ENCODE data around the gene GIT2.
"Not testable (repeated sequence)": the region's sequence is repeated elsewhere in the genome, so short reads cannot be mapped to it uniquely, and the experiment has no call there.

GIT2 gene

GRCh38 chr12:110004598-110004997 is 8.4 kb upstream of the GIT2 start:
- DNase-seq, result no peak

- DNase-seq, result no peak
Observed at GRCh38 chr12:110002676-110003515, 6.7 kb upstream of the GIT2 start.

DNA sequence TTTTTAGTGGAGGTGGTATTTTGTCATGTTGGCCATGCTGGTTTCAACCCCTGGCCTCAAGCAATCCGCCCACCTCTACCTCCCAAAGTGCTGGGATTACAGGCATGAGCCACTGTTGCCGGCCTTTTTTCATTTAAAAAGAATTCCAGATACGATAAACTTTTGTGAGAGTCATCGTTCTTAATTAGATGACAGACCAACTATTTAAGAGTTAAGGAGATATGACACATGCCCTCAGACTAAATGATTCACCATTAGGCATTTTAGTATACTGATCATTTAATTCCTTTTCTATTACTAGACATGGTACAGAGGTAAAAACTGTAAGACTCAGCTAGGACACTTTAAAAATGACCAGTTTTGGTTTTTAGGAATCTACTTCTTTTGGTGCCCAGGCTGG is 5.4 kb upstream of the GIT2 start:
- no peak for DNase-seq

DNA sequence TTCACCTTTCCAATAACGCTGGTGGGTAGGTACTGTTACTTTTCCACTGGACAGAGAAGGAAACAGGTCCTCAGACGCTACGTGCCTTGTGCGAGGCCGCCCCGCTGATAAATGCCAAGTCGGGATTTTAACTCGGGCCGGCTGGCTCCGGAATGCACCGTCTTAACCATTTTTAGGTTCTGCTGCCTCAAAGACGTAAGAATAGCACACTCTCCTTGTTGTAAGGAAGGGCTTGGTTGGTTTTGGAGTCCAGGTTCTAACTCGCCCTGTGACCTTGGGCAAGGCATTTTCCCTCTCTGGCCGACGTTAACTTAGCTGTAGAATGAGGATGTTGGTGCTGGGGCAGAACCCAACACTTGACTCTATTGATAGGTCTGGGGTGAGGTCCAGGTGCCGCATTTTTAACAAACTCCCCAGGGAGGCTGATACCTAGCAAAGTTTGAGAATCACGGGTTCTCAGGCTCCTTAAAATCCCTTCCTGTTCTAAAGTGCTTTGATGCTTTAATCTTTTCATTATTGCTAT is 3.9 kb upstream of the GIT2 start:
- DNase-seq, result peak; percentile 25 to 35

GRCh38 chr12:109999649-109999971 is 3.4 kb upstream of the GIT2 start:
- no peak for DNase-seq

DNA sequence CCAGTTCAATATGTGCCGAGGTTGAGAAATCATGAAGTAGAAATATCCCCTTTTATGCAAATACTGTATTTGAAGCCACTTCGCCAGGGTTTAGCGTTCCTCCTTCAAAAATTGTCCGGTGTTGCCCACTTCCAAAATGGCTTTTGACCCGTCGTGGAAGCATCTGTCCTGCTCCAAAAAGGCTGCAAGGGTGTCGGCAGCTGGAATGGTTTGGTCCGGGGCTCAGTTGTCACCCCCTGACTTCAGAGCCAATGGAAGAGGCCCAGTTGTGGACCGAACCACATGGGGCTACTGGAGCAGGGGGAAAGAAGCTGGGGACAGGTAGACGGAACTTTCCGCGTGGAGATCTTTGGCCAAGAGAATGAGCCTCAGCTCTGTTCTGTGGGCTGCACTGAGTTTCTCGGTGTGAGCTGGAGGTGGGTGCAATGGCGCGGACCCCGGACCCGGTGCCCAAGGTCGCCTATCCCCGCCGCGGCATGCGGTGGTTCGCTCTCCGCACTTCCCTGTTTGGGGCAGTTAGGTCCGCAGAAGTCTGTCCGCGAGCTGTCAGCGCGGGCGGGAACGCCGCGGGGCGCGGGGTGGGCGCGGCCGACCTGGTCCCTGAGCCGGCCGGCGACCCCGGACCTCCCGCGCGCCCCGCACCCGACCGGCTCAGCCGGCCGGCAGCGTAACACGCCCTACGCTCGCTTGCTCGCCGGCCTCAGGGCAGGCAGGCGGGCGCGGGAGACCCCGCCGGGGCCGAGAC is 2.9 kb upstream of the GIT2 start, which contains the start of gene ANKRD13A:
TSS of gene ANKRD13A (plus strand) at position 527 of the 745 bp plus-strand sequence. CDS start 259 bp downstream, outside the sequence.
- DNase-seq, result peak; percentile 93

DNA sequence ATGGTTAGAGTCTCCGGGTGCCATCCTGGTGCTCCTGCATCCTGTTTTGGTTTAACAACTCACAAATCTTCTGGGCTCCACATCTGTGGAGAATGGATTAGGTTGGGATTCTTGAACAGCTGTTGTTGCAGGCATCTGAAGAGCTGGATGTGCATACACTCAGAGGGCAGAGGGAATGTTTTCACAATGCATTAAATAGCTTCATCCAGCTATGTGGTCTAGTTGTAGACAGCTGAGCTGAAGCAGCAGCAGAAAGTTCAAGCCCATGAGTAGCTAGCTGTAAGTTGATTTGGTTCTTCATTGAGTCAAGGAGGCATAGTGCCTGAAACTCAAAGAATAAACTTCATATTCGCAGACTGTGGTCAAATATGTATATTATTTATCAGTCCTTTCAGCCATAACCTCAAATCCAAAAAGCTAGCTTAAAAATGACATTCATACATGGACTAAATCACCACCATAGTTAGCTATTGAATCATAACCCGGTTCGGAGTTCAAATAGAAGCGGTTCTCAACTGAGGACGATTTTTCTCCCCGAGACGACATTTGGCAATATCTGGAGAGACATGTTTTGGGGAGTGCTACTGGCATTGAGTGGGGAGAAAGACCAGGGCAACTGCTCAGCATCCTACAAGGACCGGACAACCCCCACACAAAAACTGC is 2.2 kb upstream of the GIT2 start:
- no peak for DNase-seq

GRCh38 chr12:109997393-109997792 is 1.2 kb upstream of the GIT2 start:
- DNase-seq, result no peak

GRCh38 chr12:109996483-109996853 is 300 bp upstream of the GIT2 start:
- no peak for DNase-seq

DNA sequence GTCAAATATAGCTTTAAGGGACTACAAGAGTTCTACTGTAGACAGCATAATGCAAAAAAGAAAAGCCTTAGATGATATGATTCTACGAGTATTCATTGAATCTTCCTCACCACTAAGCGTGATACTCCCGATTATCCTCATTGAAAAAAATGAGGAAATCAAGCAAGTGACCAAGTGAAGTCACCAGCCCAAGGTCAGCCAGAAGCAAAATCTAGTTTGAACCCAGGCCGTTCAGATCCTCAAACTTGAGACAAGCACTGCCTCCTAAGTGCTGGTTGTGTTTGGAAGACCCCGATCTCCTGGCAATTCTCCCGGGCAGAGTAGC is 845 bp downstream of the GIT2 start:
- DNase-seq, result no peak

GRCh38 chr12:109994401-109995175 is 1.6 kb downstream of the GIT2 start:
- DNase-seq, result peak; percentile 59

DNA sequence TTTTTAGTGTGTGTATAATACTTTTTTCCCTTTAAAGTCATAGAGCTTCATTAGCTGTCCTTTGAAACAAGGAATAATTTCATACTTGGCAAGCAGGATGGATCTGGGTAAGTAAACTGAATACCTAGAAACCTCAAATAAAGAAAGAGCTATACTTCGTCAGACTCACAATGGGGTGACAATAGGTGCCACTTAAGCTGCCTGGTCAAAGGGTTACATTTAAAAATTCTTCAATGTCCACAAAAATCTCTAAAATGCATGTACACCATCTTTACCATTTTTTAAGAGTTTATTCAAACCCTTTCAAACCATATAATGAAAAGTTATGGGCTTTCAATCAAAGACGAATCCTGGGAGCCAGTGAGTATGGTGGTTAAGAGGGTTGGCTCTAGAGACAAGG is 3.1 kb downstream of the GIT2 start:
- DNase-seq, result no peak

- DNase-seq, result no peak
Observed at GRCh38 chr12:109991586-109991985, 4.6 kb downstream of the GIT2 start.

DNA sequence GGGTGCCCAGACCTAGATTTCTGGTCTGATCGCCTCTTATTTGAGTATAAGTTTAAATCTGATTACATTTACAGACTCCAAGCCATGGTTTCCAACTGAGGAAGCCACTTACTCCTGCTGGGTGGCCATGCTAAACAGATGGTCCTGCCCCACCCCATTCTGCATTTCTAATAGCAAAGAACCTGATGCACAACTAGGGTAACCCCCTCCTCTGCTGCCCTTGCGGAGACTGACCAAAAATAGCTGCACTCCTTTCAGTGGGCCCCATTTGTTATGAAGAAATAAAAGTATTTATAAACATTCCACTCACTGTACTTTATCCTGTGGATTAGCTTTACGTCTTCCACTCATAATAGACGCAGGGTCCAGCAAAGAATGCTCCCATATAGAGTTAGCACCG is 6.8 kb downstream of the GIT2 start:
- no peak for DNase-seq

GRCh38 chr12:109988903-109989302 is 7.3 kb downstream of the GIT2 start:
- DNase-seq, result no peak

GRCh38 chr12:109988274-109988673 is 7.9 kb downstream of the GIT2 start:
- no peak for DNase-seq

GRCh38 chr12:109987615-109988014 is 8.6 kb downstream of the GIT2 start:
- DNase-seq, result no peak

GRCh38 chr12:109986236-109986635 is 9.9 kb downstream of the GIT2 start:
- not testable (repeated sequence) for DNase-seq

- DNase-seq, result no peak
Observed at GRCh38 chr12:109983432-109984142, 12.6 kb downstream of the GIT2 start.

GRCh38 chr12:109982210-109982609 is 14.0 kb downstream of the GIT2 start:
- DNase-seq, result no peak

DNA sequence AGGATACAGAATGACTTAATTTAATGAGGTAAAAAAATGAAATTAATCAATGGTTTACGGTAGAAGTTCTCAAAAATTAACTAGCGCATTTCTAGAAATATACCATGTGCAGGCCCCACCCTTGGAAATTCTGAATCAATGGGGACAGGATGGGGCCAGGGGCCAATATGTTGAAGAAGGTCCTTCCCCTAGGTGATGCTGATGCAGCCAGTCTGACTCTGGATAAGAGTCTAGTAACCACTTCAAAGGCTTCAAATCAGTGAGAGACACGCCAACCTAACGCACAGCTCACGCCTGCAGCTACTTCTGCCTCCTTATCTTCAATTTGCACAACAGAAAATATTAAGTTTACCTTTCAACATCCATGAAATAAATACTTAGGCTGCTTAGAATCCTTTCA is 14.9 kb downstream of the GIT2 start:
- DNase-seq, result no peak

- no peak for DNase-seq
Observed at GRCh38 chr12:109972821-109973220, 23.3 kb downstream of the GIT2 start.
